Dermis blood vessel endothelial cell (primary cell): ENCODE data around the gene LHFPL3. TPM values are rescaled to one million over a fixed set of nuclear protein-coding genes. Genes with fewer than 3 reads are reported as not detected.
"Not testable (repeated sequence)": the region's sequence is repeated elsewhere in the genome, so short reads cannot be mapped to it uniquely, and the experiment has no call there.

Experiments used
- DNase-seq: peaks from one replicate; pipeline ENCODE4 v3.0.0; 2010
- total RNA-seq: library from RNA; depleted of rRNA; stranded (reverse); fragments of >200 nt; gene quantifications from 2 replicates; pipeline ENCODE4 v1.2.3, GENCODE V29; 2014

LHFPL3 gene
- total RNA-seq, result not detected in 2 replicates

- no peak for DNase-seq
These were observed at the start of gene LHFPL3 for GRCh38 chr7:104328296-104328969. LHFPL3 (plus strand) TSS chr7:104328603.

- DNase-seq, result not testable (repeated sequence)
These were observed 46.7 kb upstream of the LHFPL3 start for GRCh38 chr7:104281685-104282084.

GRCh38 chr7:104286839-104287238 is 41.6 kb upstream of the LHFPL3 start:
- DNase-seq, result no peak

GRCh38 chr7:104288137-104288536 is 40.3 kb upstream of the LHFPL3 start:
- DNase-seq, result no peak

- DNase-seq, result no peak
These were observed 34.1 kb upstream of the LHFPL3 start for GRCh38 chr7:104294291-104294690.

GRCh38 chr7:104296266-104296665 is 32.1 kb upstream of the LHFPL3 start:
- DNase-seq, result no peak

- DNase-seq, result no peak
These were observed 31.5 kb upstream of the LHFPL3 start for GRCh38 chr7:104296900-104297299.

- DNase-seq, result no peak
These were observed 29.1 kb upstream of the LHFPL3 start for GRCh38 chr7:104299323-104299722.

- no peak for DNase-seq
These were observed 28.6 kb upstream of the LHFPL3 start for GRCh38 chr7:104299777-104300176.

- DNase-seq, result no peak
These were observed 21.6 kb upstream of the LHFPL3 start for GRCh38 chr7:104306793-104307192.

- no peak for DNase-seq
These were observed 10.3 kb upstream of the LHFPL3 start for GRCh38 chr7:104317948-104318629.

- DNase-seq, result no peak
These were observed 869 bp upstream of the LHFPL3 start for GRCh38 chr7:104327534-104327933.

GRCh38 chr7:104327938-104328295 is 486 bp upstream of the LHFPL3 start:
- DNase-seq, result no peak

GRCh38 chr7:104328970-104329825 is 795 bp downstream of the LHFPL3 start:
- no peak for DNase-seq

GRCh38 chr7:104341546-104341945 is 13.1 kb downstream of the LHFPL3 start:
- peak; percentile 17 for DNase-seq

GRCh38 chr7:104352736-104353135 is 24.3 kb downstream of the LHFPL3 start:
- DNase-seq, result no peak

- DNase-seq, result no peak
These were observed 28.8 kb downstream of the LHFPL3 start for GRCh38 chr7:104357166-104357565.

GRCh38 chr7:104358446-104359132 is 30.2 kb downstream of the LHFPL3 start:
- DNase-seq, result no peak

- DNase-seq, result no peak
These were observed 34.4 kb downstream of the LHFPL3 start for GRCh38 chr7:104362756-104363155.

- DNase-seq, result no peak
These were observed 35.0 kb downstream of the LHFPL3 start for GRCh38 chr7:104363355-104363754.

- DNase-seq, result no peak
These were observed 38.0 kb downstream of the LHFPL3 start for GRCh38 chr7:104366390-104366789.

- DNase-seq, result no peak
These were observed 39.5 kb downstream of the LHFPL3 start for GRCh38 chr7:104367926-104368325.
